PC-9 (cell line): ENCODE results near the gene STK32B. TPM values are rescaled to one million over a fixed set of nuclear protein-coding genes. Genes with fewer than 3 reads are reported as not detected.

Experiments used
- BruUV-seq: library from RNA; stranded (reverse); fragments of 400-500 nt; replicated peaks from 2 replicates; lab custom pipeline; 2021; lab: Mats Ljungman, UMichigan
- CTCF ChIA-PET: fragments of 300-600 bp; sonication (Branson Sonifier 250); formaldehyde crosslinking; loops from one replicate; lab custom pipeline; 2022; ENCODE audit warnings: antibody characterized with exemption; lab: Charles Lee
- POLR2A ChIA-PET: fragments of 300-600 bp; sonication (Branson Sonifier 250); formaldehyde crosslinking; loops from one replicate; lab custom pipeline; 2022; ENCODE audit warnings: antibody characterized with exemption; ENCODE audit not compliant: unreplicated experiment; lab: Charles Lee
- DNase-seq, 2 experiments: peaks; one replicate each; pipeline versions ENCODE4 v3.0.0 to v3.0.0-alpha.2; 2015 to 2022; ENCODE audit warnings: mixed read lengths in 1 of 2
- H2AFZ ChIP-seq: fragments of 200-600 bp; sonication (generic); 2 replicates; pipeline ENCODE4 v1.8.1; 2017; ENCODE audit warnings: antibody characterized with exemption
- H3F3A ChIP-seq: fragments of 200-600 bp; sonication (generic); 2 replicates; pipeline ENCODE4 v1.8.1; 2017; ENCODE audit warnings: antibody characterized with exemption, mild to moderate bottlenecking, low read depth; ENCODE audit not compliant: insufficient read depth
- H3K27ac ChIP-seq: fragments of 200-600 bp; sonication (generic); 2 replicates; pipeline ENCODE4 v1.6.1; 2016; ENCODE audit warnings: mixed run types
- H3K27me3 ChIP-seq: fragments of 200-600 bp; sonication (generic); 2 replicates; pipeline ENCODE4 v1.6.1; 2016; ENCODE audit warnings: low read depth, mixed run types; ENCODE audit not compliant: insufficient read depth
- H3K36me3 ChIP-seq: fragments of 200-600 bp; sonication (generic); 2 replicates; pipeline ENCODE4 v1.6.1; 2016; ENCODE audit warnings: low read depth, mixed run types
- H3K4me1 ChIP-seq: fragments of 200-600 bp; sonication (generic); replicated peaks from 2 replicates; pipeline ENCODE4 v1.6.1; 2016; ENCODE audit warnings: mixed run types; ENCODE audit not compliant: insufficient read depth
- H3K4me2 ChIP-seq: fragments of 200-600 bp; sonication (generic); 2 replicates; pipeline ENCODE4 v1.6.1; 2017; ENCODE audit warnings: mixed run types
- H3K4me3 ChIP-seq: fragments of 200-600 bp; sonication (generic); 2 replicates; pipeline ENCODE4 v1.6.1; 2016; ENCODE audit warnings: mixed run types
- H3K79me2 ChIP-seq: fragments of 200-600 bp; sonication (generic); 2 replicates; pipeline ENCODE4 v1.6.1; 2017; ENCODE audit warnings: low read depth, mixed run types
- H3K9me2 ChIP-seq: fragments of 200-600 bp; sonication (generic); 2 replicates; pipeline ENCODE4 v1.8.1; 2017; ENCODE audit warnings: mild to moderate bottlenecking; ENCODE audit not compliant: insufficient read depth
- H3K9me3 ChIP-seq: fragments of 200-600 bp; sonication (generic); 2 replicates; pipeline ENCODE4 v1.8.1; 2016; ENCODE audit warnings: low read depth; ENCODE audit not compliant: insufficient read depth
- H4K20me1 ChIP-seq: fragments of 200-600 bp; sonication (generic); 2 replicates; pipeline ENCODE4 v1.8.1; 2017; ENCODE audit not compliant: insufficient read depth
- CTCF ChIP-seq: fragments of 200-600 bp; sonication (generic); conservative IDR thresholded peaks from 2 replicates; pipeline ENCODE4 v1.6.1; 2017; ENCODE audit warnings: mixed run types, antibody characterized with exemption, mild to moderate bottlenecking, moderate library complexity
- EZH2 ChIP-seq: fragments of 200-600 bp; sonication (generic); IDR thresholded peaks from 2 replicates; pipeline ENCODE4 v1.8.0; 2017; ENCODE audit warnings: antibody characterized with exemption, low read depth
- intact Hi-C: fragments of 100-400 bp; cut with micrococcal nuclease; formaldehyde crosslinking; loops from one replicate; pipeline ENCODE4 v1.10.0; 2022; ENCODE audit not compliant: unreplicated experiment
- total RNA-seq: library from RNA; stranded (reverse); gene quantifications from 2 replicates; pipeline ENCODE4 v1.2.3, GENCODE V29; 2021

Gene STK32B
- total RNA-seq, 1 experiment from 2014 or later, result not detected

GRCh38 chr4:5021546-5021945 lies 29.7 kb upstream of the STK32B start:
- H3K4me3 ChIP-seq, result no peak overlapping the region
- no peaks in the 10 kb centered on the region for H4K20me1 ChIP-seq
- no peak overlapping the region for H3K27ac ChIP-seq
- no peaks in the 10 kb centered on the region for H3K36me3 ChIP-seq
- peaks cover 76% of the 10 kb centered on the region for H3K27me3 ChIP-seq
- H3K79me2 ChIP-seq, result no peaks in the 10 kb centered on the region
- H3K9me2 ChIP-seq, result no peaks in the 10 kb centered on the region
- no peaks in the 10 kb centered on the region for H3K4me1 ChIP-seq
- TF ChIP-seq EZH2, result no peak
- TF ChIP-seq CTCF, result no peak
- H3F3A ChIP-seq, result no peaks in the 10 kb centered on the region
- H2AFZ ChIP-seq, result no peak overlapping the region
- intact Hi-C loops, result no loop called here
- ChIA-PET CTCF (no interaction called here), POLR2A (no interaction called here)
- H3K9me3 ChIP-seq, result no peaks in the 10 kb centered on the region
- no peak overlapping the region for H3K4me2 ChIP-seq
- BruUV-seq, result no TSS peak
- DNase-seq, result no peak

GRCh38 chr4:5024673-5025072 lies 26.6 kb upstream of the STK32B start:
- CTCF ChIA-PET, result no interaction called here
- no TSS peak for BruUV-seq
- Histone ChIP-seq H3K9me2 (no peaks in the 10 kb centered on the region), H3K4me2 (no peak overlapping the region), H3K4me1 (no peaks in the 10 kb centered on the region), H3K79me2 (no peaks in the 10 kb centered on the region), H3K4me3 (no peak overlapping the region), H3F3A (no peaks in the 10 kb centered on the region), H4K20me1 (no peaks in the 10 kb centered on the region), H3K27me3 (peaks cover 79% of the 10 kb centered on the region), H2AFZ (no peak overlapping the region), H3K36me3 (no peaks in the 10 kb centered on the region), H3K9me3 (no peaks in the 10 kb centered on the region), H3K27ac (no peak overlapping the region)
- POLR2A ChIA-PET, result no interaction called here
- TF ChIP-seq EZH2, result no peak
- TF ChIP-seq CTCF, result no peak
- no peak for DNase-seq
- intact Hi-C loops, result no loop called here

- H3K4me2 ChIP-seq, result no peak overlapping the region
- H4K20me1 ChIP-seq, result no peaks in the 10 kb centered on the region
- H3F3A ChIP-seq, result no peaks in the 10 kb centered on the region
- POLR2A ChIA-PET, result no interaction called here
- no peaks in the 10 kb centered on the region for H3K79me2 ChIP-seq
- TF ChIP-seq EZH2, result no peak
- TF ChIP-seq CTCF, result no peak
- CTCF ChIA-PET, result no interaction called here
- H3K36me3 ChIP-seq, result no peaks in the 10 kb centered on the region
- BruUV-seq, result no TSS peak
- no peaks in the 10 kb centered on the region for H3K9me3 ChIP-seq
- no peak overlapping the region for H2AFZ ChIP-seq
- no peaks in the 10 kb centered on the region for H3K4me1 ChIP-seq
- H3K27me3 ChIP-seq, result peaks cover 80% of the 10 kb centered on the region
- H3K4me3 ChIP-seq, result no peak overlapping the region
- H3K27ac ChIP-seq, result no peak overlapping the region
- no peaks in the 10 kb centered on the region for H3K9me2 ChIP-seq
- intact Hi-C loops, result no loop called here
- DNase-seq, result no peak
Measured at GRCh38 chr4:5026371-5026770, 24.9 kb upstream of the STK32B start.
